SK-N-SH treated with all-trans-retinoic acid at 6 μM for 48 hours (cell line): Measurements from ENCODE around the gene NFAM1.

ENCODE experiments used
- ARNTL ChIP-seq: fragments of 450-650 bp; formaldehyde crosslinking; IDR thresholded peaks from 2 replicates; pipeline ENCODE4 v1.5.0; 2020; ENCODE audit warnings: low read depth, mild to moderate bottlenecking, moderate library complexity, borderline replicate concordance
- CREB5 ChIP-seq: fragments of 250-450 bp; sonication (Bioruptor Pico); IDR thresholded peaks from 2 replicates; pipeline ENCODE4 v1.5.1; 2020; ENCODE audit warnings: low read depth, mild to moderate bottlenecking, moderate library complexity
- RARB ChIP-seq: fragments of 250-450 bp; sonication (Bioruptor Pico); IDR thresholded peaks from 2 replicates; pipeline ENCODE4 v1.8.0; 2021; ENCODE audit warnings: mild to moderate bottlenecking, moderate library complexity
- ZFP30 ChIP-seq: fragments of 450-650 bp; formaldehyde crosslinking; IDR thresholded peaks from 2 replicates; pipeline ENCODE4 v1.5.0; 2022; ENCODE audit warnings: mild to moderate bottlenecking, moderate library complexity

GRCh38 chr22:42399315-42400271 is 32.6 kb downstream of the NFAM1 start:
- TF ChIP-seq ZFP30 (CRISPR knock-in tag) (no peak), CREB5 (CRISPR knock-in tag) (no peak), RARB (CRISPR knock-in tag) (no peak), ARNTL (CRISPR knock-in tag) (no peak)
